Retinal pigment epithelial cell (primary cell): ENCODE results near the gene GPC3.

ENCODE experiments used
- DNase-seq: peaks from one replicate; pipeline ENCODE4 v3.0.0-alpha.2; 2010; ENCODE audit warnings: low read depth
- H3K4me3 ChIP-seq: 2 replicates; pipeline ENCODE4 v1.5.1; 2011; ENCODE audit warnings: mild to moderate bottlenecking, low read length, control low read depth, moderate library complexity
- CTCF ChIP-seq: conservative IDR thresholded peaks from 2 replicates; pipeline ENCODE4 v1.5.1; 2011; ENCODE audit warnings: low read depth, low read length, control low read depth, inconsistent platforms

The GPC3 gene

DNA sequence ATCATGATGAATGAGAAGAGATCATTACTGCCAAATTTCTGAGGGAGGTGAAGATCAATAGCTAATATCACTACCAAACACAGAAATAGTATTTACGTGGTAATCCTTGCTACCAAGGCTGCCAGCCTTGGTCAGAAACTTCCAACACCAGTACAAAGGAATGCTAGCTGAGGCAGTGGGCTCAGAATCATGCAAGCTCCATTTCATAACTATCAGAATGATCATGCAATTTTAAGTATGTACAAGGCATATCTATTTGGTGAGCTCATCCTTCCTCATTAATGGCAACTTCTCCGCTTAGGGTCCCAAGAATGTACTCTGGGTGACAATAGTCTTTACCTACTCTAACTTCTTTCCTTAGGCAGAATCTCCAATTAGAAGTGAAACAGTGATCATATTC, 135.0 kb downstream of the GPC3 start:
- DNase-seq = no peak
- H3K4me3 ChIP-seq = no peak overlapping the region
- TF ChIP-seq CTCF = no peak

GRCh38 chrX:133849676-133850075, 135.7 kb downstream of the GPC3 start:
- no peak overlapping the region for H3K4me3 ChIP-seq
- no peak for DNase-seq
- TF ChIP-seq CTCF = no peak

GRCh38 chrX:133847340-133847994, 137.9 kb downstream of the GPC3 start:
- TF ChIP-seq CTCF = no peak
- no peak overlapping the region for H3K4me3 ChIP-seq
- DNase-seq = no peak

DNA sequence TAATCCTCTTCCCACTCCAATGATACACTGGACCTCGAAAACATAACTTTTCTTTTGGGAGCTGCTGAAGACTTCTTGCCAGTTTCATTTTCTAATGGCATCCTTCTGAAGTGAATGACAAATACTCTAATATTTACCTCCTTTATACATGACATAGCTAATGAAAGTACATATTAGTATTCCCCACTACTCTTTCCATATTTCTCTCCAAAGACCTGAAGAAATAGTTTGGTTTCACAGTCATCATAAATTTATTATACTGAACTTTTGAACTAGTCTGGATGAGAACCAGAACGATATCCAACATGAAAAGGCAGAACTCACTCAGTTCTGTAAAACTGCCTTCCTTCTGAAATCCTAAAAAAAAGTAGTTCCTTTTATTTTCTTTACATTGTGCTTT, 139.1 kb downstream of the GPC3 start:
- TF ChIP-seq CTCF = no peak
- DNase-seq = no peak

GRCh38 chrX:133840415-133840814, 145.0 kb downstream of the GPC3 start:
- no peak for TF ChIP-seq CTCF
- DNase-seq = no peak
- H3K4me3 ChIP-seq = no peak overlapping the region

More for the DNA sequence above, 139.1 kb downstream of the GPC3 start:
- H3K4me3 ChIP-seq = no peak overlapping the region

DNA sequence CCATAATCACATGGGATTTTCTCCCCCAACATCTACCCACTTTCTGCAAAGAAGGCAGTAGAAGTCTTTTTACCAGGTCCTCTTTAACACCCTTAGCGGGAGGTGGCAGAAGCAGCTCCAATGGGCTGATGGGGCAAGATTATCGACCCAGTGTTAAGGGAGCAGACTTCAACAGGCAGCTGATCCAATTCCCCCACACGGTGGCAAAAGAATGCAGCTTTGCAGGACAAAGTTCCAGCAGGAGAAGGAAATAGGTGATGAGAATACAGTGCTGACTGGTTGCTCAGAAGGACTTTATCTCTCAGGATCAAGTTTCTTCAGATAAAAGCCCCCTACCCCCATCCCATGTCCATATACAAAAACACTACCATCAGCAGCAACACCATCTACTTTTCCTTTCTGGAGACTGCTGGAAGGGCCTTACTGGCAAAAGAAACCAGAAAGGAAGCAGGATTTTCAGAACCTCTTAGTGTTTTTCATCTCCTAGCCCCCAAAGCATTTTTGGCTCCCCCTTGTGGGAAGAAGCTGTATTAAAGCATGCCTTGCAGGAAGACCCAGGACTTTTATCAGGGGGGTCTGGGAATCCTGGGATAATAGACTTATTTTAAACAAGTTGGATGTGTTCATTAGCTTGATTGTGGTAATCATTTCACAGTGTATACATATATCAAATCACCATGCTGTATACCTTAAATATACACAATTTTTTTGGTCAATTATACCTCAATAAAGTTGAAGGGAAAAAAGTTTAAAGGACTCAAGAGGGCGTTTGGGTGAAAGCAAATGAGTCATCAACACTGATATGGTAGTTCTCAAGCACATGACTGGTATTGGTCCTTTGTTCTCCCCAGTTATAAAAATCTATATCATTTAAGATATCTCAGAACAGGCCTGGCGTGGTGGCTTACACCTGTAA, 146.4 kb downstream of the GPC3 start:
- TF ChIP-seq CTCF = peak; percentile 73
- no peak for DNase-seq
- H3K4me3 ChIP-seq = no peak overlapping the region

GRCh38 chrX:133837091-133837490, 148.3 kb downstream of the GPC3 start:
- no peak for TF ChIP-seq CTCF
- no peak for DNase-seq
- no peak overlapping the region for H3K4me3 ChIP-seq
